MM.1S (cell line): Measurements from ENCODE around the gene RAB44.

Source experiments
- CTCF ChIP-seq: fragments of 300-600 bp; sonication (generic); IDR thresholded peaks from 2 replicates; pipeline ENCODE4 v1.5.1; 2016; ENCODE audit warnings: antibody characterized with exemption, low read length, mixed read lengths
- EZH2 ChIP-seq: fragments of 300-600 bp; sonication (generic); optimal IDR thresholded peaks from 2 replicates; pipeline ENCODE3; 2017; ENCODE audit warnings: low read depth, mild to moderate bottlenecking, antibody characterized with exemption, low read length, mixed read lengths
- EZH2phosphoT487 ChIP-seq: fragments of 300-600 bp; sonication (generic); IDR thresholded peaks from 2 replicates; pipeline ENCODE4 v1.6.1; 2018; ENCODE audit warnings: antibody characterized with exemption, low read length

GRCh38 chr6:36737043-36737785 lies 39.6 kb downstream of the RAB44 start:
- TF ChIP-seq EZH2 (no peak), CTCF (no peak), EZH2phosphoT487 (no peak)
